Measurements from ENCODE around the gene SYNC.

Gene SYNC

GRCh38 chr1:32709476-32709875, 6.9 kb upstream of the SYNC start:
- H3K4me2 ChIP-seq (ENCODE audit: low read length), result no peak overlapping the region
- H3K4me3 ChIP-seq (ENCODE audit: low read depth, low read length, poor library complexity, severe bottlenecking), result no peak overlapping the region
- H3K27me3 ChIP-seq (ENCODE audit: insufficient read depth, low read length), result peaks cover 5% of the 10 kb centered on the region; the same call in 1 of the 2 replicates
- no peak overlapping the region for H3K27ac ChIP-seq (ENCODE audit: low read depth, low read length, poor library complexity, severe bottlenecking)
- no peak overlapping the region for H2AFZ ChIP-seq (ENCODE audit: low read length)
- no peaks in the 10 kb centered on the region for H3K9me3 ChIP-seq (ENCODE audit: low read length)
- no peaks in the 10 kb centered on the region for H3K79me2 ChIP-seq (ENCODE audit: insufficient read depth, low read length)
- H3K4me1 ChIP-seq (ENCODE audit: insufficient read depth, low read length, severe bottlenecking), result peaks cover 13% of the 10 kb centered on the region
- no peaks in the 10 kb centered on the region for H3K9me2 ChIP-seq (ENCODE audit: low read depth, low read length)
- H3K36me3 ChIP-seq (ENCODE audit: insufficient read depth, low read length), result no peaks in the 10 kb centered on the region
- H4K20me1 ChIP-seq (ENCODE audit: insufficient read depth, low read length), result no peaks in the 10 kb centered on the region
- no peak overlapping the region for H3K9ac ChIP-seq (ENCODE audit: low read length)
- no peaks in the 10 kb centered on the region for H3F3A ChIP-seq (ENCODE audit: insufficient read depth, low read length)
- TF ChIP-seq CTCF (IDR thresholded peaks at IDR 0.05; ENCODE audit: low read length), result peak; percentile 18
- no peak for TF ChIP-seq EZH2 (IDR thresholded peaks at IDR 0.05; ENCODE audit: borderline replicate concordance, low read length)

DNA sequence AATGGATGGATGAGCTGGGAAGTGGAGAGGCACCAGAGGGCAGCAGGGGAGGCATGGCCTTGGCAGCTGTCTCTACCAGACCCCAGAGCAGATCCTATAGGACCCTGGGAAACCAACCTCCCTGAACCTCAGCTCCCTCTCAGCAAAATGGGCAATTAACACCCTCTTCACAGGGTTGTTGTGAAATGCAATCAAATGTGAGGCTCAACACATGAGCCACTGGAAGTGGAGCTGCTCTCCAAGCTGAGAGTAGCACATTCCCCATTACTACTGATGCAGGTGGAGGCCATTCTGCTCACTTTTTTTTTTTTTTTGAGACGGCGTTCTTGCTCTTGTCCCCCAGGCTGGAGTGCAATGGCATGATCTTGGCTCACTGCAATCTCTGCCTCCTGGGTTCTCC, 6.5 kb upstream of the SYNC start:
- no peak overlapping the region for H3K9ac ChIP-seq (ENCODE audit: low read length)
- H3K4me2 ChIP-seq (ENCODE audit: low read length), result no peak overlapping the region
- H3K4me1 ChIP-seq (ENCODE audit: insufficient read depth, low read length, severe bottlenecking), result peaks cover 13% of the 10 kb centered on the region
- TF ChIP-seq EZH2 (IDR thresholded peaks at IDR 0.05; ENCODE audit: borderline replicate concordance, low read length), result no peak
- no peak for TF ChIP-seq CTCF (IDR thresholded peaks at IDR 0.05; ENCODE audit: low read length)
- no peaks in the 10 kb centered on the region for H4K20me1 ChIP-seq (ENCODE audit: insufficient read depth, low read length)
- H3K4me3 ChIP-seq (ENCODE audit: low read depth, low read length, poor library complexity, severe bottlenecking), result no peak overlapping the region
- no peaks in the 10 kb centered on the region for H3F3A ChIP-seq (ENCODE audit: insufficient read depth, low read length)
- H3K27ac ChIP-seq (ENCODE audit: low read depth, low read length, poor library complexity, severe bottlenecking), result no peak overlapping the region
- no peaks in the 10 kb centered on the region for H3K79me2 ChIP-seq (ENCODE audit: insufficient read depth, low read length)
- peaks cover 5% of the 10 kb centered on the region for H3K27me3 ChIP-seq (ENCODE audit: insufficient read depth, low read length)
- no peak overlapping the region for H2AFZ ChIP-seq (ENCODE audit: low read length)
- H3K9me3 ChIP-seq (ENCODE audit: low read length), result no peaks in the 10 kb centered on the region
- H3K36me3 ChIP-seq (ENCODE audit: insufficient read depth, low read length), result no peaks in the 10 kb centered on the region
- H3K9me2 ChIP-seq (ENCODE audit: low read depth, low read length), result no peaks in the 10 kb centered on the region

DNA sequence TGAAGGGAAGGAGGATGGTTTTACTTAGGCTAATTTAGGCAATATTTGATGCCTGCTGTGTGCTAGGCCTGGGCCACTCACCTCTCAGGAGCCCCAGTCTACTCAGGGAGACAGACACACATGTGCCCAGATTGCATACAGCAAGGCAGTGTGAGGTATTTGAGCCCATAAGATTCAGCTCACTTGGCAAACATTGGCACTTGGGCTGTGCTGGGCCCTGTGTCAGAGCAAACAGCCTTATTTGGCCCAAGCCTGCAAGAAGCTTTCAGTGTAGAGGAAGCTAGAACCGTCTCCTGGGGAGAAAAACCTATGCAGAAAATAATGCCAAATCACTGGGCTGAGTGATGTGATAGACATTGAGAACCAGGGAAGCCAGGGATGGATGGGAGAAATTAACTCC, 3.9 kb upstream of the SYNC start:
- no peaks in the 10 kb centered on the region for H3K9me2 ChIP-seq (ENCODE audit: low read depth, low read length)
- no peak overlapping the region for H3K4me3 ChIP-seq (ENCODE audit: low read depth, low read length, poor library complexity, severe bottlenecking)
- no peak overlapping the region for H3K27ac ChIP-seq (ENCODE audit: low read depth, low read length, poor library complexity, severe bottlenecking)
- H3F3A ChIP-seq (ENCODE audit: insufficient read depth, low read length), result no peaks in the 10 kb centered on the region
- no peaks in the 10 kb centered on the region for H3K36me3 ChIP-seq (ENCODE audit: insufficient read depth, low read length)
- H3K9ac ChIP-seq (ENCODE audit: low read length), result no peak overlapping the region
- no peaks in the 10 kb centered on the region for H3K79me2 ChIP-seq (ENCODE audit: insufficient read depth, low read length)
- H3K4me1 ChIP-seq (ENCODE audit: insufficient read depth, low read length, severe bottlenecking), result peaks cover 12% of the 10 kb centered on the region
- TF ChIP-seq EZH2 (IDR thresholded peaks at IDR 0.05; ENCODE audit: borderline replicate concordance, low read length) (no peak), CTCF (IDR thresholded peaks at IDR 0.05; ENCODE audit: low read length) (no peak)
- H3K4me2 ChIP-seq (ENCODE audit: low read length), result no peak overlapping the region
- H3K9me3 ChIP-seq (ENCODE audit: low read length), result no peaks in the 10 kb centered on the region
- no peak overlapping the region for H2AFZ ChIP-seq (ENCODE audit: low read length)
- H4K20me1 ChIP-seq (ENCODE audit: insufficient read depth, low read length), result no peaks in the 10 kb centered on the region
- H3K27me3 ChIP-seq (ENCODE audit: insufficient read depth, low read length), result peaks cover 19% of the 10 kb centered on the region
